GM12878 (cell line): ENCODE results near the gene ZNF474. TPM values are rescaled to one million over a fixed set of nuclear protein-coding genes. Genes with fewer than 3 reads are reported as not detected.

Source experiments
- ATAC-seq: fragments of 200-7000 bp; cut with Tn5 transposase; 3 replicates; pipeline ENCODE4 v1.9.1; 2020; ENCODE audit warnings: mild to moderate bottlenecking, moderate library complexity
- BruUV-seq: library from RNA; stranded (reverse); fragments of 400-500 nt; replicated peaks from 2 replicates; lab custom pipeline; 2021; lab: Mats Ljungman, UMichigan
- CTCF ChIA-PET: fragments of 300-600 bp; sonication (Branson Sonifier 250); formaldehyde crosslinking; extraction: SDS; loops from one replicate; lab custom pipeline; 2021; ENCODE audit warnings: inconsistent platforms; lab: Yijun Ruan, JAX
- POLR2A ChIA-PET: fragments of 350-600 bp; formaldehyde crosslinking; extraction: SDS; loops from one replicate; lab custom pipeline; 2021; ENCODE audit warnings: inconsistent platforms; lab: Charles Lee
- RAD21 ChIA-PET: fragments of 300-600 bp; sonication (Branson Sonifier 250); formaldehyde crosslinking; loops from one replicate; lab custom pipeline; 2023; ENCODE audit warnings: antibody characterized with exemption; ENCODE audit not compliant: unreplicated experiment; lab: Charles Lee
- SMC1A ChIA-PET: fragments of 300-600 bp; sonication (Branson Sonifier 250); formaldehyde crosslinking; loops from one replicate; lab custom pipeline; 2023; ENCODE audit not compliant: unreplicated experiment, uncharacterized antibody; lab: Charles Lee
- DNase-seq: peaks from one replicate; pipeline ENCODE4 v3.0.0-alpha.2; 2011; ENCODE audit warnings: low read depth, low spot score
- FAIRE-seq: peaks from 3 replicates; lab custom pipeline; 2011; peaks lifted over from hg19 to GRCh38; lab: Jason Lieb, UNC
- H2AFZ ChIP-seq: 2 replicates; pipeline ENCODE4 v1.6.0; 2011; ENCODE audit warnings: low read depth, low read length, control low read depth; ENCODE audit not compliant: control insufficient read depth
- H3K27ac ChIP-seq: 2 replicates; pipeline ENCODE4 v1.5.1; 2011; ENCODE audit warnings: control low read depth; ENCODE audit not compliant: control insufficient read depth, insufficient read depth
- H3K27me3 ChIP-seq, 2 experiments: replicated peaks in 1 of 2; 2 replicates each; pipeline versions ENCODE4 v1.6.0 to v1.6.1; 2011; ENCODE audit warnings: low read length in 1 of 2; ENCODE audit not compliant: control insufficient read depth in 2 of 2, insufficient read depth in 2 of 2
- H3K36me3 ChIP-seq, 2 experiments: 2 replicates each; pipeline ENCODE4 v1.5.1; 2011; ENCODE audit warnings: low read length in 1 of 2; ENCODE audit not compliant: control insufficient read depth in 2 of 2, insufficient read depth in 2 of 2
- H3K4me1 ChIP-seq: 2 replicates; pipeline ENCODE4 v1.6.1; 2011; ENCODE audit warnings: mild to moderate bottlenecking, low read length, moderate library complexity, mixed read lengths; ENCODE audit not compliant: control insufficient read depth, insufficient read depth
- H3K4me2 ChIP-seq: 2 replicates; pipeline ENCODE4 v1.6.0; 2011; ENCODE audit warnings: control low read depth; ENCODE audit not compliant: control insufficient read depth, insufficient read depth
- H3K4me3 ChIP-seq: fragments of 200-600 bp; sonication (generic); 2 replicates; pipeline ENCODE4 v1.5.1; 2016
- H3K79me2 ChIP-seq: 2 replicates; pipeline ENCODE4 v1.6.0; 2011; ENCODE audit warnings: low read length; ENCODE audit not compliant: control insufficient read depth, insufficient read depth
- H3K9ac ChIP-seq: 2 replicates; pipeline ENCODE4 v1.8.0; 2011; ENCODE audit warnings: low read length, control low read depth, mixed read lengths; ENCODE audit not compliant: control insufficient read depth, insufficient read depth
- H3K9me3 ChIP-seq: replicated peaks from 3 replicates; pipeline ENCODE4 v1.5.1; 2011; ENCODE audit warnings: mild to moderate bottlenecking, low read length; ENCODE audit not compliant: control insufficient read depth, insufficient read depth
- H4K20me1 ChIP-seq: 2 replicates; pipeline ENCODE4 v1.6.0; 2011; ENCODE audit not compliant: control insufficient read depth, insufficient read depth
- EGR1 ChIP-seq, 2 experiments: IDR thresholded peaks; 1 replicate in 1 of 2; 2 replicates in 1 of 2; pipeline ENCODE4 v1.6.1; 2011 to 2012; ENCODE audit warnings: low read depth in 2 of 2, low read length in 2 of 2, borderline replicate concordance in 1 of 2, mild to moderate bottlenecking in 1 of 2, moderate library complexity in 1 of 2
- MEF2B ChIP-seq: fragments of 450-650 bp; IDR thresholded peaks from 2 replicates; pipeline ENCODE4 v1.6.1; 2018; ENCODE audit warnings: mild to moderate bottlenecking, moderate library complexity; ENCODE audit not compliant: partially characterized antibody, poor library complexity, severe bottlenecking
- NFIC ChIP-seq: IDR thresholded peaks from 2 replicates; pipeline ENCODE4 v1.6.1; 2012; ENCODE audit warnings: low read depth, mild to moderate bottlenecking, inconsistent platforms, low read length, moderate library complexity
- RELA ChIP-seq: fragments of 450-650 bp; IDR thresholded peaks from 2 replicates; pipeline ENCODE4 v1.8.0; 2014; ENCODE audit warnings: borderline replicate concordance; ENCODE audit not compliant: partially characterized antibody
- SIN3A ChIP-seq: IDR thresholded peaks from 2 replicates; pipeline ENCODE4 v1.6.1; 2012; ENCODE audit warnings: low read depth, low read length, improper control_type of control experiment
- TCF3 ChIP-seq: IDR thresholded peaks from 2 replicates; pipeline ENCODE4 v1.6.1; 2012; ENCODE audit warnings: low read depth, mild to moderate bottlenecking, low read length, borderline replicate concordance; ENCODE audit not compliant: insufficient read depth
- ZZZ3 ChIP-seq: IDR thresholded peaks from 2 replicates; pipeline ENCODE4 v1.6.1; 2011; ENCODE audit warnings: low read depth; ENCODE audit not compliant: control insufficient read depth, insufficient read length
- in situ Hi-C: fragments of 300-500 bp; cut with MboI; formaldehyde crosslinking; loops from 9 replicates; pipeline ENCODE4 v1.14.3; 2018; ENCODE audit warnings: mixed read lengths
- intact Hi-C: fragments of 100-400 bp; cut with micrococcal nuclease; formaldehyde crosslinking; loops from one replicate; pipeline ENCODE4 v1.14.2; 2022; ENCODE audit not compliant: unreplicated experiment
- polyA plus RNA-seq, 11 experiments: library from polyadenylated mRNA; depleted of rRNA in 4 of 11; unstranded in 6 of 11; stranded (reverse) in 5 of 11; fragments of >200 nt; fragmentation: Nextera tagmentation in 4 of 11; fragmentation: Illumina TruSeq in 1 of 11; extraction: Ambion mirVana in 4 of 11; extraction: Trizol in 1 of 11; gene quantifications; 1 replicate in 1 of 11; 2 replicates in 10 of 11; pipeline versions ENCODE4 v1.2.1 to v1.2.3, GENCODE V29; 2011 to 2016; ENCODE audit warnings: inconsistent platforms in 2 of 11, missing spikeins in 2 of 11, low read depth in 1 of 11
- total RNA-seq, 4 experiments: library from RNA; depleted of rRNA in 3 of 4; stranded (reverse); fragments of >200 nt in 3 of 4; fragmentation: Illumina TruSeq in 1 of 4; extraction: Trizol in 1 of 4; gene quantifications; 2 replicates each; pipeline versions ENCODE4 v1.2.1 to v1.2.3, GENCODE V29; 2013 to 2021
- TF ChIP-seq, protein P1 (sequence below): fragments of 450-650 bp; IDR thresholded peaks from 2 replicates; pipeline ENCODE4 v1.6.1; 2016; ENCODE audit warnings: mild to moderate bottlenecking
- TF ChIP-seq, protein P2 (sequence below): fragments of 450-650 bp; IDR thresholded peaks from 2 replicates; pipeline ENCODE4 v1.6.1; 2016; ENCODE audit warnings: mild to moderate bottlenecking, moderate library complexity, borderline replicate concordance
- TF ChIP-seq, protein P3 (sequence below): IDR thresholded peaks from 2 replicates; pipeline ENCODE4 v1.6.1; 2011; ENCODE audit warnings: low read depth, low read length, improper control_type of control experiment, borderline replicate concordance

Gene ZNF474
- total and polyA plus RNA-seq, 10 of the 15 experiments (the other 5 are each of a cell fraction or from before 2014, with no cell fraction given): 0.06 to 0.97 (median 0.13) TPM; not detected in 3

DNA sequence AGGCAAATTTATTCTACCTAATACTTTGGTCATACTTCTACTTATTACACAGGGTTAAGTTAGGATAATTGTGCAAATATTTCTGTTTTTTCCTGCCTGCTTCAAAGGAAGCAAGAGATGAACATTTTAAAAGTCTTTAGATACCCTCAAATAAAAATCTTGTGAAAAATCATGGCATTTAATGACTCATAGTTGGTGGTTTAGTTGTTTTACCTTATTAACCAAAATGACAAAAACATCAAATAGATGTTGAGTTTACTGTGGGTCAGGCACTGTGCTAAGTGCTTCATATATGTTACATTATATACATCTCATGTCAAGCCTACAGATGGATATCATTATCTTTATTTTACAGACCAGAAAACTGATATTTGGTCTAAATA, 54.4 kb downstream of the ZNF474 start:
- POLR2A ChIA-PET: no interaction called here
- SMC1A ChIA-PET: interaction anchor here (1.9 kb wide), 1 partner anchor 11 kb away, joined by 5 read pairs; no protein-coding TSS in a partner anchor

More for the DNA sequence above, 54.4 kb downstream of the ZNF474 start:
- in situ Hi-C loops: no loop called here
- Histone ChIP-seq H3K4me1 (no peaks in the 10 kb centered on the region; the same call in 1 of the 2 replicates), H3K4me2 (no peak overlapping the region), H3K27ac (no peak overlapping the region), H4K20me1 (no peaks in the 10 kb centered on the region), H3K36me3 (no peaks in the 10 kb centered on the region), H3K27me3 (no peaks in the 10 kb centered on the region; a peak in 1 of 4 replicates), H2AFZ (no peak overlapping the region), H3K9ac (no peak overlapping the region), H3K4me3 (no peak overlapping the region), H3K79me2 (no peaks in the 10 kb centered on the region), H3K9me3 (no peaks in the 10 kb centered on the region)
- ATAC-seq: no peak
- DNase-seq: no peak
- no TSS peak for BruUV-seq
- CTCF ChIA-PET: no interaction called here
- TF ChIP-seq, protein P1, sequence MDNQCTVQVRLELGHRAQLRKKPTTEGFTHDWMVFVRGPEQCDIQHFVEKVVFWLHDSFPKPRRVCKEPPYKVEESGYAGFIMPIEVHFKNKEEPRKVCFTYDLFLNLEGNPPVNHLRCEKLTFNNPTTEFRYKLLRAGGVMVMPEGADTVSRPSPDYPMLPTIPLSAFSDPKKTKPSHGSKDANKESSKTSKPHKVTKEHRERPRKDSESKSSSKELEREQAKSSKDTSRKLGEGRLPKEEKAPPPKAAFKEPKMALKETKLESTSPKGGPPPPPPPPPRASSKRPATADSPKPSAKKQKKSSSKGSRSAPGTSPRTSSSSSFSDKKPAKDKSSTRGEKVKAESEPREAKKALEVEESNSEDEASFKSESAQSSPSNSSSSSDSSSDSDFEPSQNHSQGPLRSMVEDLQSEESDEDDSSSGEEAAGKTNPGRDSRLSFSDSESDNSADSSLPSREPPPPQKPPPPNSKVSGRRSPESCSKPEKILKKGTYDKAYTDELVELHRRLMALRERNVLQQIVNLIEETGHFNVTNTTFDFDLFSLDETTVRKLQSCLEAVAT: no peak
- no peak for TF ChIP-seq TCF3
- TF ChIP-seq, protein P2, sequence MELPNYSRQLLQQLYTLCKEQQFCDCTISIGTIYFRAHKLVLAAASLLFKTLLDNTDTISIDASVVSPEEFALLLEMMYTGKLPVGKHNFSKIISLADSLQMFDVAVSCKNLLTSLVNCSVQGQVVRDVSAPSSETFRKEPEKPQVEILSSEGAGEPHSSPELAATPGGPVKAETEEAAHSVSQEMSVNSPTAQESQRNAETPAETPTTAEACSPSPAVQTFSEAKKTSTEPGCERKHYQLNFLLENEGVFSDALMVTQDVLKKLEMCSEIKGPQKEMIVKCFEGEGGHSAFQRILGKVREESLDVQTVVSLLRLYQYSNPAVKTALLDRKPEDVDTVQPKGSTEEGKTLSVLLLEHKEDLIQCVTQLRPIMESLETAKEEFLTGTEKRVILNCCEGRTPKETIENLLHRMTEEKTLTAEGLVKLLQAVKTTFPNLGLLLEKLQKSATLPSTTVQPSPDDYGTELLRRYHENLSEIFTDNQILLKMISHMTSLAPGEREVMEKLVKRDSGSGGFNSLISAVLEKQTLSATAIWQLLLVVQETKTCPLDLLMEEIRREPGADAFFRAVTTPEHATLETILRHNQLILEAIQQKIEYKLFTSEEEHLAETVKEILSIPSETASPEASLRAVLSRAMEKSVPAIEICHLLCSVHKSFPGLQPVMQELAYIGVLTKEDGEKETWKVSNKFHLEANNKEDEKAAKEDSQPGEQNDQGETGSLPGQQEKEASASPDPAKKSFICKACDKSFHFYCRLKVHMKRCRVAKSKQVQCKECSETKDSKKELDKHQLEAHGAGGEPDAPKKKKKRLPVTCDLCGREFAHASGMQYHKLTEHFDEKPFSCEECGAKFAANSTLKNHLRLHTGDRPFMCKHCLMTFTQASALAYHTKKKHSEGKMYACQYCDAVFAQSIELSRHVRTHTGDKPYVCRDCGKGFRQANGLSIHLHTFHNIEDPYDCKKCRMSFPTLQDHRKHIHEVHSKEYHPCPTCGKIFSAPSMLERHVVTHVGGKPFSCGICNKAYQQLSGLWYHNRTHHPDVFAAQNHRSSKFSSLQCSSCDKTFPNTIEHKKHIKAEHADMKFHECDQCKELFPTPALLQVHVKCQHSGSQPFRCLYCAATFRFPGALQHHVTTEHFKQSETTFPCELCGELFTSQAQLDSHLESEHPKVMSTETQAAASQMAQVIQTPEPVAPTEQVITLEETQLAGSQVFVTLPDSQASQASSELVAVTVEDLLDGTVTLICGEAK: no peak
- TF ChIP-seq, protein P3, sequence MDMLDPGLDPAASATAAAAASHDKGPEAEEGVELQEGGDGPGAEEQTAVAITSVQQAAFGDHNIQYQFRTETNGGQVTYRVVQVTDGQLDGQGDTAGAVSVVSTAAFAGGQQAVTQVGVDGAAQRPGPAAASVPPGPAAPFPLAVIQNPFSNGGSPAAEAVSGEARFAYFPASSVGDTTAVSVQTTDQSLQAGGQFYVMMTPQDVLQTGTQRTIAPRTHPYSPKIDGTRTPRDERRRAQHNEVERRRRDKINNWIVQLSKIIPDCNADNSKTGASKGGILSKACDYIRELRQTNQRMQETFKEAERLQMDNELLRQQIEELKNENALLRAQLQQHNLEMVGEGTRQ: no peak
- no peak for TF ChIP-seq ZZZ3
- TF ChIP-seq EGR1 (IDR thresholded peaks at IDR 0.05; ENCODE audit: borderline replicate concordance in 1 of 2, low read depth in 2 of 2, low read length in 2 of 2): no peak
- TF ChIP-seq SIN3A: no peak
- no peak for TF ChIP-seq NFIC
- TF ChIP-seq RELA: no peak
- TF ChIP-seq MEF2B: no peak
- intact Hi-C loops: no loop called here
- no peak for FAIRE-seq
- RAD21 ChIA-PET: no interaction called here
